HepG2 (cell line): ENCODE measurements around the gene SKA2. TPM values are rescaled to one million over a fixed set of nuclear protein-coding genes. Genes with fewer than 3 reads are reported as not detected.
A peak's percentile ranks its signal among the peaks of the same experiment; 100 is the strongest.

Experiments
- ATAC-seq: fragments of 200-7000 bp; cut with Tn5 transposase; 3 replicates; pipeline ENCODE4 v1.9.1; 2020; ENCODE audit warnings: mild to moderate bottlenecking, moderate library complexity
- BruUV-seq: library from RNA; stranded (reverse); fragments of 400-500 nt; replicated peaks from 2 replicates; lab custom pipeline; 2021; lab: Mats Ljungman, UMichigan
- CTCF ChIA-PET: fragments of 300-600 bp; formaldehyde crosslinking; extraction: SDS; loops from one replicate; lab custom pipeline; 2021; ENCODE audit warnings: low total read pairs, inconsistent platforms, low intra/inter-chr PET ratio; lab: Yijun Ruan, JAX
- POLR2A ChIA-PET: fragments of 350-600 bp; sonication (Branson Sonifier 250); formaldehyde crosslinking; loops from one replicate; lab custom pipeline; 2020; ENCODE audit warnings: antibody characterized with exemption, inconsistent platforms; lab: Yijun Ruan, JAX
- DNase-seq: peaks from one replicate; pipeline ENCODE4 v3.0.0-alpha.2; 2015; ENCODE audit warnings: low spot score
- FAIRE-seq: peaks from 3 replicates; lab custom pipeline; 2011; peaks lifted over from hg19 to GRCh38; lab: Jason Lieb, UNC
- H2AFZ ChIP-seq: one replicate; pipeline ENCODE4 v1.6.1; 2011; ENCODE audit warnings: low read length, inconsistent platforms
- H3K27ac ChIP-seq: fragments of 300-600 bp; 3 replicates; pipeline ENCODE4 v1.8.0; 2011; ENCODE audit warnings: mixed run types, mild to moderate bottlenecking, mixed read lengths, low read length, inconsistent platforms; ENCODE audit not compliant: insufficient read depth; ENCODE audit errors: extremely low read length
- H3K27me3 ChIP-seq, 2 experiments: fragments of 200-600 bp in 1 of 2; 2 replicates in 1 of 2; 3 replicates in 1 of 2; pipeline versions ENCODE4 v1.6.0 to v1.8.0; 2011; ENCODE audit warnings: low read length in 2 of 2, mild to moderate bottlenecking in 2 of 2, moderate library complexity in 2 of 2, inconsistent platforms in 1 of 2; ENCODE audit not compliant: insufficient read depth in 2 of 2, control insufficient read depth in 1 of 2
- H3K36me3 ChIP-seq, 2 experiments: fragments of 200-600 bp in 1 of 2; replicated peaks in 1 of 2; 2 replicates in 1 of 2; 3 replicates in 1 of 2; pipeline versions ENCODE4 v1.5.1 to v1.8.0; 2011; ENCODE audit warnings: low read length in 2 of 2, inconsistent platforms in 1 of 2; ENCODE audit not compliant: insufficient read depth in 2 of 2, control insufficient read depth in 1 of 2
- H3K4me1 ChIP-seq: 2 replicates; pipeline ENCODE4 v1.5.1; 2012; ENCODE audit warnings: low read length, inconsistent platforms; ENCODE audit not compliant: insufficient read depth
- H3K4me2 ChIP-seq: 2 replicates; pipeline ENCODE4 v1.6.0; 2011; ENCODE audit warnings: low read depth, low read length, inconsistent platforms
- H3K4me3 ChIP-seq, 3 experiments: fragments of 200-600 bp in 1 of 3; sonication (generic), shearing (Covaris generic) in 1 of 3; replicated peaks in 1 of 3; 2 replicates each; pipeline ENCODE4 v1.5.1; 2011 to 2016; ENCODE audit warnings: low read length in 3 of 3, inconsistent platforms in 2 of 3, low read depth in 2 of 3, mild to moderate bottlenecking in 2 of 3, control low read depth in 1 of 3, mixed read lengths in 1 of 3; ENCODE audit not compliant: insufficient read depth in 1 of 3
- H3K79me2 ChIP-seq: one replicate; pipeline ENCODE4 v1.6.1; 2011; ENCODE audit warnings: low read length, inconsistent platforms; ENCODE audit not compliant: insufficient read depth
- H3K9ac ChIP-seq: 2 replicates; pipeline ENCODE4 v1.6.0; 2011; ENCODE audit warnings: mild to moderate bottlenecking, low read depth, low read length, inconsistent platforms; ENCODE audit not compliant: insufficient read depth
- H3K9me3 ChIP-seq: 2 replicates; pipeline ENCODE4 v1.5.1; 2012; ENCODE audit warnings: mild to moderate bottlenecking, low read length
- H4K20me1 ChIP-seq: 2 replicates; pipeline ENCODE4 v1.6.0; 2011; ENCODE audit warnings: inconsistent platforms, mild to moderate bottlenecking, low read length, moderate library complexity; ENCODE audit not compliant: insufficient read depth
- CTCF ChIP-seq: sonication (generic); formaldehyde crosslinking; IDR thresholded peaks from 2 replicates; pipeline ENCODE4 v1.5.0; 2020; ENCODE audit warnings: mild to moderate bottlenecking, missing genetic modification reagents, moderate library complexity
- GATAD2A ChIP-seq: IDR thresholded peaks from 2 replicates; pipeline ENCODE4 v1.6.1; 2016
- KDM3A ChIP-seq: IDR thresholded peaks from 2 replicates; pipeline ENCODE4 v1.6.1; 2018; ENCODE audit warnings: low read depth, missing compliant biosample characterization
- LCORL ChIP-seq, 2 experiments: fragments of 450-650 bp in 1 of 2; sonication (generic) in 1 of 2; formaldehyde crosslinking in 1 of 2; IDR thresholded peaks; 2 replicates each; pipeline versions ENCODE4 v1.5.0 to v1.6.1; 2017 to 2020; ENCODE audit warnings: antibody characterized with exemption in 1 of 2, missing genetic modification reagents in 1 of 2
- MXI1 ChIP-seq: IDR thresholded peaks from 3 replicates; pipeline ENCODE4 v1.6.1; 2012; ENCODE audit warnings: low read depth, low read length, inconsistent platforms, borderline replicate concordance
- RARA ChIP-seq: IDR thresholded peaks from 2 replicates; pipeline ENCODE4 v1.6.1; 2016; ENCODE audit warnings: missing genetic modification reagents, missing compliant biosample characterization
- SAP130 ChIP-seq: IDR thresholded peaks from 2 replicates; pipeline ENCODE4 v1.6.1; 2016; ENCODE audit warnings: low read depth
- SMC3 ChIP-seq: IDR thresholded peaks from 2 replicates; pipeline ENCODE4 v1.6.1; 2011; ENCODE audit warnings: low read length, improper control_type of control experiment
- STAG1 ChIP-seq: sonication (generic); formaldehyde crosslinking; IDR thresholded peaks from 2 replicates; pipeline ENCODE4 v1.4.0; 2020; ENCODE audit warnings: missing genetic modification reagents
- TEAD3 ChIP-seq: optimal IDR thresholded peaks from 2 replicates; pipeline ENCODE3; 2016; ENCODE audit warnings: borderline replicate concordance
- THYN1 ChIP-seq: sonication (generic); formaldehyde crosslinking; IDR thresholded peaks from 2 replicates; pipeline ENCODE4 v1.8.1; 2023; ENCODE audit warnings: low read depth, mild to moderate bottlenecking, moderate library complexity, missing genetic modification reagents, borderline replicate concordance
- ZBTB33 ChIP-seq: sonication (generic); formaldehyde crosslinking; IDR thresholded peaks from 2 replicates; pipeline ENCODE4 v1.4.0; 2020; ENCODE audit warnings: missing genetic modification reagents
- ZBTB43 ChIP-seq: sonication (generic); formaldehyde crosslinking; conservative IDR thresholded peaks from 2 replicates; pipeline ENCODE4 v1.4.0; 2020; ENCODE audit warnings: missing genetic modification reagents
- ZBTB46 ChIP-seq: sonication (generic); formaldehyde crosslinking; IDR thresholded peaks from 2 replicates; pipeline ENCODE4 v1.4.0; 2020; ENCODE audit warnings: mild to moderate bottlenecking, missing genetic modification reagents, borderline replicate concordance
- ZMYM4 ChIP-seq: sonication (generic); formaldehyde crosslinking; IDR thresholded peaks from 2 replicates; pipeline ENCODE4 v1.8.1; 2023; ENCODE audit warnings: mild to moderate bottlenecking, missing genetic modification reagents
- ZNF234 ChIP-seq: sonication (generic); formaldehyde crosslinking; conservative IDR thresholded peaks from 2 replicates; pipeline ENCODE4 v1.5.1; 2020; ENCODE audit warnings: mild to moderate bottlenecking, missing genetic modification reagents
- ZNF879 ChIP-seq: sonication (generic); formaldehyde crosslinking; IDR thresholded peaks from 2 replicates; pipeline ENCODE4 v1.8.1; 2023; ENCODE audit warnings: missing genetic modification reagents
- WGBS: methylation state at CpG from one replicate; pipeline ENCODE4 v1.1.6; 2017; ENCODE audit warnings: low lambda C conversion rate; 5-methylcytosine and 5-hydroxymethylcytosine counted together
- in situ Hi-C: cut with HindIII; loops from 2 replicates; pipeline ENCODE4 v1.10.0; 2017; ENCODE audit warnings: low pct_unique_long_range_greater_than_20kb; ENCODE audit not compliant: extremely low pct_ligation_motif_present
- intact Hi-C: fragments of 100-400 bp; cut with micrococcal nuclease; formaldehyde crosslinking; loops from one replicate; pipeline ENCODE4 v1.10.0; 2022; ENCODE audit not compliant: unreplicated experiment
- polyA plus RNA-seq, 8 experiments: library from polyadenylated mRNA; depleted of rRNA in 3 of 8; stranded (reverse) in 7 of 8; unstranded in 1 of 8; fragments of >200 nt; fragmentation: Illumina TruSeq in 4 of 8; extraction: Trizol in 4 of 8; gene quantifications; 2 replicates each; pipeline versions ENCODE4 v1.2.1 to v1.2.3, GENCODE V29; 2011 to 2016; ENCODE audit warnings: low read depth in 4 of 8, missing spikeins in 1 of 8, mixed read lengths in 1 of 8; ENCODE audit not compliant: insufficient read depth in 1 of 8
- total RNA-seq, 5 experiments: library from RNA; depleted of rRNA; stranded (reverse); fragments of >200 nt; fragmentation: Illumina TruSeq; extraction: Trizol; gene quantifications; 2 replicates each; pipeline ENCODE4 v1.2.3, GENCODE V29; 2016; ENCODE audit warnings: low read depth in 1 of 5

SKA2 gene
- total and polyA plus RNA-seq, 2 of the 13 experiments (the other 11 are each of a cell fraction or from before 2014, with no cell fraction given): 18.6 to 91.8 TPM

GRCh38 chr17:59167571-59168001 is 12.6 kb upstream of the SKA2 start (continued):
- no peak for TF ChIP-seq KDM3A (CRISPR knock-in tag)
- no peak for TF ChIP-seq MXI1

- ChIA-PET POLR2A (interaction anchor here (0.8 to 1.3 kb wide), 2 partner anchors 11 to 12 kb away, joined by 3 to 5 read pairs; partner anchors contain the start of genes PRR11 and SKA2), CTCF (no interaction called here)
- intact Hi-C loops (no loop called here), in situ Hi-C loops (no loop called here)
- FAIRE-seq (peak; percentile 88), DNase-seq (peak; percentile 67), ATAC-seq (peak; percentile 96)
- Histone ChIP-seq H3K79me2 (peaks cover 49% of the 10 kb centered on the region), H3K4me3 (no peak overlapping the region), H3K9me3 (no peaks in the 10 kb centered on the region), H2AFZ (peak overlapping the region; percentile 99), H3K36me3 (peaks cover 8 to 18% of the 10 kb centered on the region in 2 experiments), H3K4me1 (peaks cover 5% of the 10 kb centered on the region; the same call in 1 of the 2 replicates), H4K20me1 (no peaks in the 10 kb centered on the region), H3K27ac (peak overlapping the region; percentile 30), H3K27me3 (no peaks in the 10 kb centered on the region), H3K4me2 (peak overlapping the region; percentile 56), H3K9ac (no peak overlapping the region)
- WGBS: 71% methylated on average over 2 of the region's 2 CpGs
- no TSS peak for BruUV-seq
- TF ChIP-seq TEAD3 (CRISPR knock-in tag): peak; percentile 44
- TF ChIP-seq ZNF879: no peak
- TF ChIP-seq STAG1 (CRISPR knock-in tag): peak; percentile 46
- no peak for TF ChIP-seq ZBTB46
- peak; percentile 66 for TF ChIP-seq CTCF (CRISPR knock-in tag)
- TF ChIP-seq ZNF234 (CRISPR knock-in tag): no peak
- TF ChIP-seq ZMYM4 (CRISPR knock-in tag): peak; percentile 58; the same call in 1 of the 2 replicates
- TF ChIP-seq ZBTB43 (CRISPR knock-in tag): 0 out of 2 replicates have a peak, but pooled peaks have one; percentile 31
- TF ChIP-seq SAP130 (CRISPR knock-in tag): peak; percentile 25; the same call in 1 of the 2 replicates
- no peak for TF ChIP-seq LCORL (IDR thresholded peaks at IDR 0.05)
- TF ChIP-seq LCORL (CRISPR knock-in tag; IDR thresholded peaks at IDR 0.05): 0 out of 2 replicates have a peak, but pooled peaks have one; percentile 18
- TF ChIP-seq ZBTB33 (CRISPR knock-in tag): 0 out of 2 replicates have a peak, but pooled peaks have one; percentile 42
- TF ChIP-seq THYN1 (CRISPR knock-in tag): 0 out of 2 replicates have a peak, but pooled peaks have one; percentile 40
- TF ChIP-seq GATAD2A: peak; percentile 16; the same call in 1 of the 2 replicates
- TF ChIP-seq RARA (CRISPR knock-in tag): no peak
- peak; percentile 38; the same call in 1 of the 2 replicates for TF ChIP-seq SMC3
These were observed 11.0 kb upstream of the SKA2 start for GRCh38 chr17:59165933-59166342.
